ES-I3 (cell line): Measurements from ENCODE around the gene PGM2.
A peak's percentile ranks its signal among the peaks of the same experiment; 100 is the strongest.
"Not testable (repeated sequence)": the region's sequence is repeated elsewhere in the genome, so short reads cannot be mapped to it uniquely, and the experiment has no call there.

Experiments
- H3K36me3 ChIP-seq: 2 replicates; pipeline ENCODE4 v1.6.1; 2013; ENCODE audit warnings: mild to moderate bottlenecking, low read length, control low read depth, moderate library complexity; ENCODE audit not compliant: insufficient read depth
- H3K4me1 ChIP-seq: 2 replicates; pipeline ENCODE4 v1.6.1; 2013; ENCODE audit warnings: mild to moderate bottlenecking, control low read depth, low read length; ENCODE audit not compliant: insufficient read depth
- H3K9ac ChIP-seq: 2 replicates; pipeline ENCODE4 v1.6.1; 2013; ENCODE audit warnings: low read depth, mild to moderate bottlenecking, low read length, moderate library complexity
- H3K9me3 ChIP-seq: 2 replicates; pipeline ENCODE4 v1.6.1; 2013; ENCODE audit warnings: mild to moderate bottlenecking, low read length, moderate library complexity; ENCODE audit not compliant: control insufficient read depth, insufficient read depth

Gene PGM2

DNA sequence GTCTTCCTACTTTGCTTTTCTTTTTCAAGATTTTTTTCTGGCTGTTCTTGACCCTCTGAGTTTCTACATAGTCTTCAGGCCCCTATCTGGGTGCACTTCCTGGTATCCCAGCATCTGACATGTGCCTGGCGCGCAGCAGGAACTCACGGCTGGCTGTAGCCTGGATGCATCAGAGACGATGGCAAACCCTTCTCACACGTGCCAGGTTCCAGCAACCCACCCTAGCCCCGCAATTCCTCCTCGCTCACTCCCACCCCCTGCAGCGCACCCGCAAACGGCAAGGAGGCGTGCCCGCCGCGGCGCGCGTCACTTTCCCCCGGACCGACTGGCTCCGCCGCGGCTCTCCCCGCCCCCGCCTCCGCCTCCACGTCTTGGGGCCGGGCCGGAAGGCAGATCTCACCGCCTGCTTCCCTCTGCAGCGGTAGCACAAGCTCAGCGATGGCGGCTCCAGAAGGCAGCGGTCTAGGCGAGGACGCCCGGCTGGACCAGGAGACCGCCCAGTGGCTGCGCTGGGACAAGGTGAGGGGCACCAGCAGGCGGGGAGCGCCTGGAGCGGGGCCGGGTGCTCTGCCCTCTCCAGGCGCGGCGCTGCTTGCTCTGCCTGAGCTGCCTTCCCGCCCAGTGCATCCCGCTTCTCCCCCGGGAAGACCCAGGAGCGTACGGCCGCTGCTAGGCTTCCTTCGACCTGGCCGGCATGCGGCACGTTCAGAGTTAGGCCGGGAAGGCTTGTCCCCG is at the start of gene PGM2:
Gene PGM2, plus strand, starts transcription at position 392 of the 735 bp plus-strand sequence. Its CDS starts 47 bp downstream, at position 439.
- H3K36me3 ChIP-seq: no peaks in the 10 kb centered on the region
- H3K9ac ChIP-seq: peak within 1 kb of the TSS; percentile 87
- no peaks in the 10 kb centered on the region for H3K4me1 ChIP-seq
- H3K9me3 ChIP-seq: no peaks in the 10 kb centered on the region

DNA sequence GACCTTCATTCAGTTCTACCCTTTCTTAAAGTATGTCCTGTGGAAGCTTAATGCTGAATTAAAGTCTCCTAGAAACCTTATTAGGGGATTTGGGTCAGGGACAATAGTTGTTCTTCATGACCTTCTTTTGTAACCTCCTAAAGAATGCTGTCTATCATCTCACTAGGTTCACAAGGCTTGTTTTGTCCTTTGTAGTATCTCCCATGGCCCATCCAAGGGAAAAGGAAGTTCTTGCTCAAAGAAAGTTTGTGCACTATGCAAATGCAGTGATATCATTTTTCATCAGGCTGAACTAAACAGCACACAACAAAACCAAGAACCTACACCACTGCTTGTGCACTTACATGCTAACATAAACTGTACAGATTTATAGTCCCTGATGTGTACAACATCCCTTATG is 46.6 kb upstream of the PGM2 start:
- Histone ChIP-seq H3K9me3 (no peaks in the 10 kb centered on the region), H3K36me3 (no peaks in the 10 kb centered on the region), H3K4me1 (no peaks in the 10 kb centered on the region), H3K9ac (no peak overlapping the region)

DNA sequence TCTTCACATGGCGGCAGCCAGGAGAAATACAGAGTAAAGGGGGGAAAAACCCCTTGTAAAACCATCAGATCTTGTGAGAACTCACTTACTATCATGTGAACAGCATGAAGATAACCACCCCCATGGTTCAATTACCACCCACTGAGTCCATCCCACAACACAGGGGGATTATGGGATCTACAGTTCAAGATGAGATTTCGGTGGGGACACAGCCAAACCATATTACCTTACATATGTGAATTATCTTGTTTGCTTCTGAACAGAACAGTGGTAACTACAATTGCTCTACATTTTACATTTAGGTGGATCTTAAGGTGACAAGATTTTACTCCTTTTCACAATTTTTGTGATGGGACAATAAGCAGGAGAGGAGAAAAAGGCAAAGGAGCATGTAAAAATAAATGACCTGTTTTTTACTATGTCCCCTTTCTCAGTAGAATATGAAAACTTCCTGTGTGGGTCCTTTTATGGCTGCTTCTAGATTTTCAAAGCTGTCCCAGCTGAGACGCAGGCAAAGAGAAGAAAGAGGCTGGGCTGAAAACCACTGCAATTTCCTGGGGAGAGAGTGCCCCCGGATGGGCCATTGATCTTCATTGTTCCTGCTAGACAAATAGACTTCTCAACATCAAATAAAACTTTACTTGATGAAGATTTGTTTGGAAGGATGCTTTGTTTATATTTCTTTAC is 45.9 kb upstream of the PGM2 start:
- Histone ChIP-seq H3K4me1 (no peaks in the 10 kb centered on the region), H3K9me3 (no peaks in the 10 kb centered on the region), H3K36me3 (no peaks in the 10 kb centered on the region), H3K9ac (no peak overlapping the region)

DNA sequence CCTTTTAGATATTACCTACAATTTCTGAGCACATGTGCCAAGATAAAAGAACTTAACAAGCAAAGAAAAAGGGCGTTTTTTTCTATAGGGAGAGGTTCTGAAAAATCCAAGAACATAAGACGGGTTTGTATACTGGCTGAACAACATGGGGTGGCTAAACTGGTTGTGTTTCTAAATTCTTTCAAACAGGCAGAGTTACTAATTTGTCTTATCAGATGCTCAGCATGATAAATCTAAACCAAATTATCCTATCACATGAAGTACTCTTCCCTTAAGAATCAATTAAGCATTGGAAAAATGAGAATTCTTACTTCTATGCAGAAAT is 45.4 kb upstream of the PGM2 start:
- no peaks in the 10 kb centered on the region for H3K4me1 ChIP-seq
- H3K9me3 ChIP-seq: no peaks in the 10 kb centered on the region
- H3K36me3 ChIP-seq: no peaks in the 10 kb centered on the region
- H3K9ac ChIP-seq: no peak overlapping the region

DNA sequence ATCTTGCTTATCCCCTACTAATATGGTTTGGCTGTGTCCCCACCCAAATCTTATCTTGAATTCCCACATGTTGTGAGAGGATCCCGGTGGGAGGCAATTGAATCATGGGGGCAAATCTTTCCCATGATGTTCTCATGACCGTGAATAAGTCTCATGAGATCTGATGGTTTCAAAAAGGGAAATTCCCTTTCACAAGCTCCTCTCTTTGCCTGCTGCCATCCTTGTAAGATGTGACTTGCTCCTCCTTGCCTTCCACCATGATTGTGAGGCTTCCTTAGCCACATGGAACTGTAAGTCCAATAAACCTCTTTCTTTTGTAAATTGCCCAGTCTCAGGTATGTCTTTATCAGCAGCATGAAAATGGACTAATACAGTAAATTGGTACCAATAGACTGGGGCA is 40.2 kb upstream of the PGM2 start:
- not testable (repeated sequence) for H3K4me1 ChIP-seq, H3K36me3 ChIP-seq, H3K9ac ChIP-seq, H3K9me3 ChIP-seq

DNA sequence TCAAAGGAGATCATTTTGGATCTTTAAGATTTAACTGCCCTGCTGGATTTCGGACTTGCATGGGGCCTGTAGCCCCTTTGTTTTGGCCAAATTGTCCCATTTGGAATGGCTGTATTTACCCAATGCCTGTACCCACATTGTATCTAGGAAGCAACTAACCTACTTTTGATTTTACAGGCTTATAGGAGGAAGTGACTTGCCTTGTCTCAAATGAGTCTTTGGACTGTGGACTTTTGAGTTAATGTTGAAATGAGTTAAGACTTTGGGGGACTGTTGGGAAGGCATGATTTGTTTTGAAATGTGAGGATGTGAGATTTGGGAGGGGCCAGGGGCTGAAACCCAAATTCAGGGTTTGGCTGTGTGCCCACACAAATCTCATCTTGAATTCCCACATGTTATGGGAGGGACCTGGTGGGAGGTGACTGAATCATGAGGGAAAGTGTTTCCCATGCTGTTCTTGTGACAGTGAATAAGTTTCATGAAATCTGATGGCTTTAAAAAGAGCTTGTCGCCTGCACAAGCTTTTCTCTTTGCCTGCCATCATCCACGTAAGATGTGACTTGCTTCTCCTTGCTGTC is 38.5 kb upstream of the PGM2 start:
- H3K36me3 ChIP-seq, H3K4me1 ChIP-seq, H3K9me3 ChIP-seq, H3K9ac ChIP-seq: not testable (repeated sequence)

DNA sequence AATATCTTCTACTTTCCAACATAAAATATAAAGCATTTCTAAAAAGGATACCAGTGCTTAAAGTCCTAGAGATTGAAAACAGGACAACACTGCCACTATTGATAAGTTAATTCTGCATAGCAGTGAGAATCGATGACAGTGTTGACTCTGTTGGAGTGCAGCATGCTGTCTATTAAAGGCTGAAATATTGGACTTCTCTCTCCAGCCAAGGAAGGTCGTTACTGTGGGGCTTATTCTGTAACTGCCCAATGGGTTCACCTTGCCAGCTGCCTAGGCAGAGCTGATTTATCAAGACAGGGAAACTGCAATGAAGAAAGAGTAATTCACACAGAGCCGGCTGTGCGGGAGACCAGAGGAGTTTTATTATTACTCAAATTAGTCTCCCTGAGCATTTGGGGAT is 37.7 kb upstream of the PGM2 start:
- no peaks in the 10 kb centered on the region for H3K4me1 ChIP-seq
- peaks cover 2% of the 10 kb centered on the region for H3K9me3 ChIP-seq
- H3K9ac ChIP-seq: no peak overlapping the region
- H3K36me3 ChIP-seq: no peaks in the 10 kb centered on the region

DNA sequence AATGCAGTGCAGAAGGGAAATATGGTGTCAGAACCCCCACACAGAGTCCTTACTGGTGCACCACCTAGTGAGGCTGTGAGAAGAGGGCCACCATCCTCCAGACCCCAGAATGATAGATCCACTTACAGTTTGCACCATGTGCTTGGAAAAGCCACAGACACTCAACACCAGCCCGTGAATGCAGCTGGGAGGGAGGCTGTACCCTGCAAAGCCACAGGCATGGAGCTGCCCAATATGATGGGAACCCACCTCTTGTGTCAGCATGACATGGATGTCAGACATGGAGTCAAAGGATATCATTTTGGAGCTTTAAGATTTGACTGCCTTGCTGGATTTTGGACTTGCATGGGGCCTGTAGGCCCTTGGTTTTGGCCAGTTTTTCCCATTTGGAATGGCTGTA is 34.2 kb upstream of the PGM2 start:
- Histone ChIP-seq H3K9ac (no peak overlapping the region), H3K36me3 (no peaks in the 10 kb centered on the region), H3K9me3 (peaks cover 2% of the 10 kb centered on the region), H3K4me1 (no peaks in the 10 kb centered on the region)

DNA sequence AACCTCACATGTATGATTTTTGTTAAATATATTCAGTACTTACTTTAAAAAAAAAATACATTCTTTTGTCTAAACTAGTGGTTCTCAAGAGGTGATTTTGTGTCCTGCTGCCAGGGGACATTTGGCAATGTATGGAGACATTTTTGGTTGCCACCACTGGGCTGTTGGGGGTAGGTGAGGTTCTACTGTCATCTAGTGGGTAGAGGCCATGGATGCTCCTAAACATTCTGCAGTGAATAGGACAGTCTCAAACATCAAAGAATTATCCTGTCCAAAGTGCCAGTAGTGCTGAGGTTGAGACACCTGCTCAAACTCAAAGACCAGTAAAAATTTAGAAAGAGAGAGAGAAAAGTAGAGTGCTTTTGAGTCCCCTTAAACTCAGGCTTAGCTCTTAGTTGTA is 32.9 kb upstream of the PGM2 start:
- Histone ChIP-seq H3K9ac (no peak overlapping the region), H3K9me3 (peaks cover 2% of the 10 kb centered on the region), H3K36me3 (no peaks in the 10 kb centered on the region), H3K4me1 (no peaks in the 10 kb centered on the region)

DNA sequence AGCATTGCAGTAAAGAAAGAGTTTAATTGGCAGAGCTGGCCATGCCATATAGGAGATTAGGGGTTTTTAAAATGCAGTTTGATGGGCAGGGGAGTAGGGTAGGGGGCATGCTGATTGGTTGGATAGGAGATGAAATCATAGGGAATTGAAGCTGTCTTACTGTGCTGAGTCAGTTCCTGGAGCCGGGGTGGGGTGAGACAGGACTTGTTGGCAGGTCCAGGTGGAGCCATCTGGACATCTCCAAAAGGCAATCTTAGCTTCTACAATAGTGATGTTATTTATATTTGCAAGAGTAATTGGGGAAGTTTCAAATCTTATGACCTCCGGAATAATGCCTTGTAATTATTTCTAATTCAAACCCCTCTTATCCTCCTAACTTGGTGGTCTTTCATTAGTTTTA is 32.4 kb upstream of the PGM2 start:
- peaks cover 2% of the 10 kb centered on the region for H3K9me3 ChIP-seq
- H3K36me3 ChIP-seq: no peaks in the 10 kb centered on the region
- H3K9ac ChIP-seq: no peak overlapping the region
- H3K4me1 ChIP-seq: no peaks in the 10 kb centered on the region

DNA sequence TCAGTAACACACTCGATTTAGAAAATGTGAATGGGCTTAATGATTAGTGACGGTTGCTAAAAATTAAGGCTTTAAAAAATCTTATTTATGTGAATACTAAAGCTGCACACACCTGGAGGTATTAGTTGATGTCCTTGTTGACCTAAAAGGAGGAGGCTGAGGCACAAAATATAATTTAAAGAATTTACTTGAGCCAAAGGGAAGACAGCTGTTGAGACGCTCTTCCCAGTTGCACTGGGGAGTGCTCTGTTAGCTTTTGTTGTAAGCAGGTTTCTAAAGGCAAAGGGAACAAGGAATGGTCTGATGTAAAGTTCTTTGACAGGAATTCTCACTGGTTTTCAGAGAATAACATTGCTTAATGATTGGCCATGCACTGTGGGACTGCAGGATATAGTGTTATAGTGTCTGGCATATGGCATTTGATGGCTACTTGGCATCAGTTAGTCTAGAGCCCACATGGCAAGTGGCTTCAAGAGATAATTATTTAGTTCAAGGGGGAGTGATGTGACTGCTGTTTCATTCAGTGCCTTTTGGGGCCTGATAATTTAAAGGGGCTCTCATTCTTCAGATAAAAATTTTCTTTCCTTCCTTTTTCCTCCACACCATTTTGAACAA is 30.8 kb upstream of the PGM2 start:
- H3K9me3 ChIP-seq: peaks cover 2% of the 10 kb centered on the region
- H3K9ac ChIP-seq: no peak overlapping the region
- no peaks in the 10 kb centered on the region for H3K36me3 ChIP-seq
- no peaks in the 10 kb centered on the region for H3K4me1 ChIP-seq

DNA sequence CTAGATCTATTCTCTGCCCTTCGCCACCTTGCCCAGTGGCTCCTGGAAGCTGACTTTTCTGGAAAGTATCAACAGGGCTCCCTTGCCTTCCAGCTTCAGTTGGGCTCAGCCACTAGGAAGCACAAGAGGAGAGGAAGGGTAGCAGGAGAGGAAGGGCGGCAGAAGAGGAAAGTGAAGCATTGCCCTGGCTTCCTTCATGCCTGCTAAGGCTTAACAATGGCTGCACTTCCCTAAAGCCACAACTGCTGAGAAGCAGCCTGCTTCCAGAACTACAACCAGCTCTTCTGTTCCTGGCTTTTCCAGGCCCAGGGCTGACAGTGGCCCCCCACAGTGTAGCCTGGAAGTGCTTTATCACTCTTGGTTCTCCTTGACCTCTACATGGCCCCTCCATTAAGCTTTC is 29.1 kb upstream of the PGM2 start:
- Histone ChIP-seq H3K4me1 (no peaks in the 10 kb centered on the region), H3K9me3 (peaks cover 2% of the 10 kb centered on the region; the same call in 1 of the 2 replicates), H3K9ac (no peak overlapping the region; the same call in 1 of the 2 replicates), H3K36me3 (no peaks in the 10 kb centered on the region)

DNA sequence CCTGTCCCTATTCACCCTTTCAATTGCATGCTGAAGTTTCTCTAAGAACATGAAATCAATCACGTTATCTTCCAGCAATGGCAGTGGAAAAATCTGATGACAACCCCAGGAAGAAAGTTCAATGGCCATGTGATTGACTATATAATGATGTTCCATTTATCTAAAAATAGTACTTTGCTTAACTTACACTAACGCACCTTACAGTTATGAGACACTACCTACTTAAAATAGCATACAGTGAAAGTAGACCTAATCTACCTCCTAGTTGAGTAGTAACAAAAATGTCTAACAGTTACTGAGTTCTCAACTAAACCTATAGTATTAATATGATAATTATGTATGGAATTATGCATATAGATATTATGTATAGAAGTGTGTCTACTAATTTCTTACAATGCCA is 28.6 kb upstream of the PGM2 start:
- no peaks in the 10 kb centered on the region for H3K36me3 ChIP-seq
- H3K4me1 ChIP-seq: no peaks in the 10 kb centered on the region
- H3K9ac ChIP-seq: no peak overlapping the region
- peaks cover 2% of the 10 kb centered on the region; the same call in 1 of the 2 replicates for H3K9me3 ChIP-seq

DNA sequence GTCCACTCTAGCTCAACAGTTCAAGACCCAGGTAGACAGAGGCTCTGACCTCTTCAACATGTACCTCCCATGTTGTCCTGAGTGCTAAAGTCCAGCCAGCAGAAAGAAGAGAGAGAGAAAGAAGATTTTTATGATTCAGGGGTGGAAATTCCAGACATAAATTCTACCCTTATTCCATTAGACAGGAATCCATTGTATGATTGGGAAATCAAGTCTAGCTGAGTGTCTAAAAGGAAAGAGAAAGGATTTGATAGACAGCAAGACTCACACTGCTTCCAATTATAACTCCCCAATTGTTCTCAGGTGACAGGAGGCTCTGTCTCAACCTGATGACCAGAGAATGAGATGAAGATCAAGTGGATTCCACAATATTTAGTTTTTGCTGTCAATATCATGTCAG is 27.9 kb upstream of the PGM2 start:
- Histone ChIP-seq H3K4me1 (no peaks in the 10 kb centered on the region), H3K36me3 (no peaks in the 10 kb centered on the region), H3K9me3 (no peaks in the 10 kb centered on the region), H3K9ac (no peak overlapping the region)
